ENCODE results near the gene SKI.

SKI gene

DNA sequence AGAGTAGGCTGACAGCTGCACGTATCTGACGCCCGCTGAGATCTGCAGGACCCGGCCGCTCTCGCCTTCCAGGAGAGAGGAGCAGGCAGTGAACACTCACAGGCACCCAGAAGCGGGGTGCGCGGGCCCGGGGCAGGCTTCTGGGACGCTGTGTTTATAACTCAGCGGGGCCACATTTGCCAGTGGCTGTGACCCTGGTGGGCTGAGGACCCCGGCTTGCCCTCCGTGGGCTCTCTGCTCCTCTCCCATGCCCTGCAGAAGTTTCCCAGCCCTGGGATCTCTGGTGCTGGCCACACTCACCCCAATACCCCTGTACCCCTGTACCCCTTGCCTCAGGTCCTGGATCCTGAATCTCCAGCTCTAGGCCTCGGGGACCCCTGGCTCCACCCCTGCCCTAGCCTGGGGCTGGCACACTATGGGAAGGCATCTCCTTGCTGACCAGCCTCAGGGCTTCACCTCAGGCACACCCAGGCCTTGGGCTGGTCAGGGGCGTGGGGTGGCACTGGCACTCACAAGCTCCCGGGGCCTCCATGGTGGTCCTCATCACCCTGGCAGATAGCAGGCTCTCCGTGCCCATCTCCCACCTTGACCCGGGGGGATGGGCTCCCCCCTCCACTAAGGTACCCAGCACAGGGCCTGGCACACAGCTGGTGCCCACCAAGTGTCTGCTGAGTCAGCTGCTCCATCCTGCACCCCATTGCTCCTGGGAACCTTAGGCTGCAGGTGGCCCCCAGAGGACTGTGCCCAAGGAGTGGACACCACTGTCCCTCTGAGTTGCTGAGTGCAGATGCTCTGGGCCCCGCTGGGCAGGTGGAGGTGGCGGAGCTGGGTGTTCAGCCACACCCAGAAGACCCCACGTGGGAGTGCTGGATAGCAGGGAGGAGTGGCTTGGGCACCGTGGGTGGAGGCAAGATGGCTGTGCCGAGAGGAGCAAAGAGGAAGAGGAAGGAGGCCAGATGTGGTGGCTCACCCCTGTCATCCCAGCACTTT is 130.8 kb downstream of the SKI start:
- DNase-seq, result no peak
